Measurements from ENCODE around the gene LYRM7. TPM values are rescaled to one million over a fixed set of nuclear protein-coding genes. Genes with fewer than 3 reads are reported as not detected.

LYRM7 gene
- total RNA-seq, 2 experiments from 2014 or later: 14.4 to 25.5 TPM

- Histone ChIP-seq H3K4me2 (ENCODE audit: low read length) (no peak overlapping the region), H2AFZ (ENCODE audit: low read length) (no peak overlapping the region), H3K9me2 (ENCODE audit: insufficient read depth, low read length) (no peaks in the 10 kb centered on the region), H3K4me3 (ENCODE audit: low read depth, low read length, poor library complexity, severe bottlenecking) (no peak overlapping the region), H3K9me3 (ENCODE audit: low read length) (no peaks in the 10 kb centered on the region), H3K4me1 (ENCODE audit: insufficient read depth, low read length, poor library complexity, severe bottlenecking) (no peaks in the 10 kb centered on the region), H3K79me2 (ENCODE audit: insufficient read depth, low read depth, low read length) (no peaks in the 10 kb centered on the region), H3K36me3 (ENCODE audit: insufficient read depth, low read length) (peaks cover 11% of the 10 kb centered on the region; the same call in 1 of the 2 replicates), H3K27ac (ENCODE audit: low read depth, low read length, poor library complexity, severe bottlenecking) (no peak overlapping the region), H4K20me1 (ENCODE audit: insufficient read depth, low read length) (no peaks in the 10 kb centered on the region)
- intact Hi-C loops (cut with micrococcal nuclease; ENCODE audit: unreplicated experiment): no loop called here
- POLR2A ChIA-PET: interaction anchor here (0.5 kb wide), 1 partner anchor 98 kb away, joined by 3 read pairs; no protein-coding TSS in a partner anchor
- CTCF ChIA-PET (ENCODE audit: unreplicated experiment): no interaction called here
- DNase-seq (ENCODE audit: low spot score): no peak
- peak; percentile 23; the same call in 1 of the 2 replicates for TF ChIP-seq CTCF (conservative IDR thresholded peaks at IDR 0.05; ENCODE audit: low read length)
- no peak for TF ChIP-seq EZH2phosphoT487 (IDR thresholded peaks at IDR 0.05; ENCODE audit: borderline replicate concordance, low read depth, low read length)
- BruUV-seq (replicated peaks): no TSS peak
Measured at GRCh38 chr5:131151216-131151615, 19.5 kb upstream of the LYRM7 start.

- H3K4me1 ChIP-seq (ENCODE audit: insufficient read depth, low read length, poor library complexity, severe bottlenecking): no peaks in the 10 kb centered on the region
- H3K79me2 ChIP-seq (ENCODE audit: insufficient read depth, low read depth, low read length): peaks cover 25% of the 10 kb centered on the region; the same call in 1 of the 2 replicates
- CTCF ChIA-PET (ENCODE audit: unreplicated experiment): no interaction called here
- POLR2A ChIA-PET: no interaction called here
- no peak overlapping the region for H2AFZ ChIP-seq (ENCODE audit: low read length)
- intact Hi-C loops (cut with micrococcal nuclease; ENCODE audit: unreplicated experiment): no loop called here
- H3K4me3 ChIP-seq (ENCODE audit: low read depth, low read length, poor library complexity, severe bottlenecking): no peak overlapping the region
- H3K36me3 ChIP-seq (ENCODE audit: insufficient read depth, low read length): peaks cover 62% of the 10 kb centered on the region
- no peak for TF ChIP-seq CTCF (conservative IDR thresholded peaks at IDR 0.05; ENCODE audit: low read length)
- TF ChIP-seq EZH2phosphoT487 (IDR thresholded peaks at IDR 0.05; ENCODE audit: borderline replicate concordance, low read depth, low read length): no peak
- no peak overlapping the region for H3K27ac ChIP-seq (ENCODE audit: low read depth, low read length, poor library complexity, severe bottlenecking)
- no TSS peak for BruUV-seq (replicated peaks)
- H3K9me3 ChIP-seq (ENCODE audit: low read length): no peaks in the 10 kb centered on the region
- H3K9me2 ChIP-seq (ENCODE audit: insufficient read depth, low read length): no peaks in the 10 kb centered on the region
- no peaks in the 10 kb centered on the region for H4K20me1 ChIP-seq (ENCODE audit: insufficient read depth, low read length)
- no peak for DNase-seq (ENCODE audit: low spot score)
- no peak overlapping the region for H3K4me2 ChIP-seq (ENCODE audit: low read length)
Measured at GRCh38 chr5:131156385-131156784, 14.4 kb upstream of the LYRM7 start.

- H3K36me3 ChIP-seq (ENCODE audit: insufficient read depth, low read length): peaks cover 68% of the 10 kb centered on the region
- no peak overlapping the region for H2AFZ ChIP-seq (ENCODE audit: low read length)
- no peaks in the 10 kb centered on the region for H4K20me1 ChIP-seq (ENCODE audit: insufficient read depth, low read length)
- BruUV-seq (replicated peaks): no TSS peak
- TF ChIP-seq EZH2phosphoT487 (IDR thresholded peaks at IDR 0.05; ENCODE audit: borderline replicate concordance, low read depth, low read length): no peak
- TF ChIP-seq CTCF (conservative IDR thresholded peaks at IDR 0.05; ENCODE audit: low read length): no peak
- POLR2A ChIA-PET: no interaction called here
- intact Hi-C loops (cut with micrococcal nuclease; ENCODE audit: unreplicated experiment): no loop called here
- H3K4me3 ChIP-seq (ENCODE audit: low read depth, low read length, poor library complexity, severe bottlenecking): no peak overlapping the region
- H3K9me2 ChIP-seq (ENCODE audit: insufficient read depth, low read length): no peaks in the 10 kb centered on the region
- H3K9me3 ChIP-seq (ENCODE audit: low read length): no peaks in the 10 kb centered on the region
- no peak for DNase-seq (ENCODE audit: low spot score)
- no peak overlapping the region for H3K27ac ChIP-seq (ENCODE audit: low read depth, low read length, poor library complexity, severe bottlenecking)
- H3K4me1 ChIP-seq (ENCODE audit: insufficient read depth, low read length, poor library complexity, severe bottlenecking): no peaks in the 10 kb centered on the region
- H3K79me2 ChIP-seq (ENCODE audit: insufficient read depth, low read depth, low read length): peaks cover 31% of the 10 kb centered on the region; the same call in 1 of the 2 replicates
- CTCF ChIA-PET (ENCODE audit: unreplicated experiment): no interaction called here
- H3K4me2 ChIP-seq (ENCODE audit: low read length): no peak overlapping the region
Measured at GRCh38 chr5:131156957-131157356, 13.8 kb upstream of the LYRM7 start.
